Astrocyte (in vitro differentiated cells and primary cell): ENCODE measurements around the gene OCIAD1.

Source experiments
- EZH2 ChIP-seq: IDR thresholded peaks from 2 replicates; pipeline ENCODE4 v1.6.1; 2012; ENCODE audit warnings: mild to moderate bottlenecking, low read length, inconsistent platforms; ENCODE audit not compliant: insufficient read depth
- TF ChIP-seq, protein P1 (sequence below): IDR thresholded peaks from 2 replicates; pipeline ENCODE4 v1.5.1; 2011; ENCODE audit warnings: low read depth, mild to moderate bottlenecking, inconsistent platforms, low read length, moderate library complexity; ENCODE audit not compliant: insufficient read depth

DNA sequence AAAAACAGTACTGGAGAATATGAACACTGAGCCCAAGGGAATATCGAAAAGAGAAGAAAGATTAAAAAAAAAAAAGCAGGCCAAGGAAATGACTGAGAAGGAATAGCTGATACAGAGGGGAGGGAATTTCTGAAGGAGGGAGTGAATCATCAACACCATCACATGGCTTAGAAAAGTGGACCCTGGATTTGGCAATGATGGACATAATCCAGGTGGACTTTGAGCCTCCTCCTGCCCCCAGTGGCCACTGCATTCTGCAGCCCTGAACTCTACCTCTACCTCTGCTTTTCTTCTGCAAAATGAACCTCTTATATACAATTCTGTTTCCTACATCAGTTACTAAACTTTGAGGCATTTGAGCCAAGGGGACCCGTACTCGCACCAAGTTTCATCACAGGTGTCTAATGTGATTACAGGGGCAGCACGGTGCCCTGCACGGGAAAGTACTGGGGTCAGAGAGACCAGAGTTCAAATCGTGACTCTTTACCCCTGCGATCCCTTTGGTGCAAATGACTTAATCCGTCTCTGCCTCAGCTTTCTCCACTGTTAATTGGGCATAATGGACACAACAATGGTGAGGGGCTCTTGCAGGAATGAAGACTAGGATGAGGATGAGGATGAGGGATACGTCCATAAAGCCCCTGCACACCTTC is 74.6 kb downstream of the OCIAD1 start:
- TF ChIP-seq, protein P1, sequence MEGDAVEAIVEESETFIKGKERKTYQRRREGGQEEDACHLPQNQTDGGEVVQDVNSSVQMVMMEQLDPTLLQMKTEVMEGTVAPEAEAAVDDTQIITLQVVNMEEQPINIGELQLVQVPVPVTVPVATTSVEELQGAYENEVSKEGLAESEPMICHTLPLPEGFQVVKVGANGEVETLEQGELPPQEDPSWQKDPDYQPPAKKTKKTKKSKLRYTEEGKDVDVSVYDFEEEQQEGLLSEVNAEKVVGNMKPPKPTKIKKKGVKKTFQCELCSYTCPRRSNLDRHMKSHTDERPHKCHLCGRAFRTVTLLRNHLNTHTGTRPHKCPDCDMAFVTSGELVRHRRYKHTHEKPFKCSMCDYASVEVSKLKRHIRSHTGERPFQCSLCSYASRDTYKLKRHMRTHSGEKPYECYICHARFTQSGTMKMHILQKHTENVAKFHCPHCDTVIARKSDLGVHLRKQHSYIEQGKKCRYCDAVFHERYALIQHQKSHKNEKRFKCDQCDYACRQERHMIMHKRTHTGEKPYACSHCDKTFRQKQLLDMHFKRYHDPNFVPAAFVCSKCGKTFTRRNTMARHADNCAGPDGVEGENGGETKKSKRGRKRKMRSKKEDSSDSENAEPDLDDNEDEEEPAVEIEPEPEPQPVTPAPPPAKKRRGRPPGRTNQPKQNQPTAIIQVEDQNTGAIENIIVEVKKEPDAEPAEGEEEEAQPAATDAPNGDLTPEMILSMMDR, result peak; percentile 34
- TF ChIP-seq EZH2, result no peak
